DOHH2 (cell line): Measurements from ENCODE around the gene VWDE.

Source experiments
- H3F3A ChIP-seq: fragments of 200-600 bp; sonication (generic), shearing (Covaris generic); 2 replicates; pipeline ENCODE4 v1.6.0; 2016; ENCODE audit warnings: antibody characterized with exemption, mild to moderate bottlenecking; ENCODE audit not compliant: control insufficient read depth, insufficient read depth
- H3K27ac ChIP-seq: fragments of 200-600 bp; sonication (generic); 2 replicates; pipeline ENCODE4 v1.5.1; 2014; ENCODE audit warnings: low read depth, mild to moderate bottlenecking, low read length, moderate library complexity
- H3K27me3 ChIP-seq: fragments of 200-600 bp; sonication (generic); 2 replicates; pipeline ENCODE4 v1.6.1; 2014; ENCODE audit warnings: mild to moderate bottlenecking, low read length, mixed read lengths; ENCODE audit not compliant: control insufficient read depth
- H3K36me3 ChIP-seq: fragments of 200-600 bp; sonication (generic); 2 replicates; pipeline ENCODE4 v1.6.1; 2014; ENCODE audit warnings: mild to moderate bottlenecking, low read length, moderate library complexity, mixed read lengths; ENCODE audit not compliant: control insufficient read depth
- H3K4me1 ChIP-seq: fragments of 200-600 bp; sonication (generic); 2 replicates; pipeline ENCODE4 v1.6.1; 2014; ENCODE audit warnings: mild to moderate bottlenecking, low read length, mixed read lengths; ENCODE audit not compliant: control insufficient read depth
- H3K4me2 ChIP-seq: fragments of 200-600 bp; sonication (generic); 2 replicates; pipeline ENCODE4 v1.6.0; 2014; ENCODE audit warnings: mild to moderate bottlenecking, low read length, moderate library complexity
- H3K4me3 ChIP-seq: fragments of 200-600 bp; sonication (generic); 2 replicates; pipeline ENCODE4 v1.5.1; 2014; ENCODE audit warnings: mild to moderate bottlenecking, low read length, mixed read lengths
- H3K79me2 ChIP-seq: fragments of 200-600 bp; sonication (generic); 2 replicates; pipeline ENCODE4 v1.6.1; 2014; ENCODE audit warnings: mild to moderate bottlenecking, low read length, mixed read lengths; ENCODE audit not compliant: control insufficient read depth
- H3K9me2 ChIP-seq: fragments of 200-600 bp; sonication (generic); replicated peaks from 2 replicates; pipeline ENCODE4 v1.6.1; 2014; ENCODE audit warnings: mild to moderate bottlenecking, low read length, mixed read lengths; ENCODE audit not compliant: control insufficient read depth
- H3K9me3 ChIP-seq: fragments of 200-600 bp; sonication (generic); 2 replicates; pipeline ENCODE4 v1.6.1; 2014; ENCODE audit warnings: antibody characterized with exemption, low read length, mixed read lengths; ENCODE audit not compliant: control insufficient read depth, insufficient read depth
- H4K20me1 ChIP-seq: fragments of 200-600 bp; sonication (generic); 2 replicates; pipeline ENCODE4 v1.6.0; 2014; ENCODE audit warnings: low read depth, mild to moderate bottlenecking, antibody characterized with exemption, low read length, moderate library complexity; ENCODE audit not compliant: control insufficient read depth, insufficient read depth
- CTCF ChIP-seq: fragments of 200-600 bp; sonication (generic); IDR thresholded peaks from one replicate; pipeline ENCODE4 v1.5.1; 2014; ENCODE audit warnings: antibody characterized with exemption, mild to moderate bottlenecking, low read depth, low read length; ENCODE audit not compliant: poor library complexity, severe bottlenecking
- EZH2phosphoT487 ChIP-seq: fragments of 200-600 bp; sonication (generic); IDR thresholded peaks from 2 replicates; pipeline ENCODE4 v1.6.1; 2017; ENCODE audit warnings: borderline replicate concordance, mild to moderate bottlenecking, antibody characterized with exemption, low read length, moderate library complexity, mixed read lengths

Gene VWDE

GRCh38 chr7:12423997-12424745 is 20.5 kb upstream of the VWDE start:
- Histone ChIP-seq H3K4me1 (no peaks in the 10 kb centered on the region), H3K4me3 (no peak overlapping the region), H3K27me3 (no peaks in the 10 kb centered on the region), H3K27ac (no peak overlapping the region), H3F3A (no peaks in the 10 kb centered on the region), H3K4me2 (no peak overlapping the region), H4K20me1 (no peaks in the 10 kb centered on the region), H3K79me2 (no peaks in the 10 kb centered on the region), H3K9me2 (no peaks in the 10 kb centered on the region), H3K36me3 (no peaks in the 10 kb centered on the region), H3K9me3 (no peaks in the 10 kb centered on the region; the same call in 1 of the 2 replicates)
- TF ChIP-seq EZH2phosphoT487 (no peak), CTCF (no peak)

GRCh38 chr7:12423355-12423996 is 19.8 kb upstream of the VWDE start:
- Histone ChIP-seq H3K4me2 (no peak overlapping the region), H3K27me3 (no peaks in the 10 kb centered on the region), H3K9me2 (no peaks in the 10 kb centered on the region), H4K20me1 (no peaks in the 10 kb centered on the region), H3F3A (no peaks in the 10 kb centered on the region), H3K9me3 (no peaks in the 10 kb centered on the region; the same call in 1 of the 2 replicates), H3K27ac (no peak overlapping the region), H3K36me3 (no peaks in the 10 kb centered on the region), H3K4me1 (no peaks in the 10 kb centered on the region), H3K4me3 (no peak overlapping the region), H3K79me2 (no peaks in the 10 kb centered on the region)
- TF ChIP-seq EZH2phosphoT487 (no peak), CTCF (no peak)

GRCh38 chr7:12422554-12423320 is 19.1 kb upstream of the VWDE start:
- Histone ChIP-seq H3K36me3 (no peaks in the 10 kb centered on the region), H3K27me3 (no peaks in the 10 kb centered on the region), H3K27ac (no peak overlapping the region), H3K4me3 (no peak overlapping the region), H3K79me2 (no peaks in the 10 kb centered on the region), H3F3A (no peaks in the 10 kb centered on the region), H3K4me1 (no peaks in the 10 kb centered on the region), H4K20me1 (no peaks in the 10 kb centered on the region), H3K9me3 (no peaks in the 10 kb centered on the region; the same call in 1 of the 2 replicates), H3K9me2 (no peaks in the 10 kb centered on the region), H3K4me2 (no peak overlapping the region)
- no peak for TF ChIP-seq CTCF
- no peak for TF ChIP-seq EZH2phosphoT487
